Fibroblast of lung (primary cell): ENCODE results near the gene SHISA8.
A peak's percentile ranks its signal among the peaks of the same experiment; 100 is the strongest.

Experiments used
- CTCF ChIP-seq, 2 donors: IDR thresholded peaks in 1 of 2; conservative IDR thresholded peaks in 1 of 2; 1 replicate in 1 of 2; 2 replicates in 1 of 2; pipeline ENCODE4 v1.5.1; 2011 to 2012; ENCODE audit warnings: low read length in 2 of 2, control low read depth in 1 of 2, inconsistent platforms in 1 of 2, low read depth in 1 of 2, mild to moderate bottlenecking in 1 of 2
- EZH2 ChIP-seq: IDR thresholded peaks from 2 replicates; pipeline ENCODE4 v1.5.1; 2012; ENCODE audit warnings: low read length, control low read depth, mild to moderate bottlenecking; ENCODE audit errors: missing control alignments

GRCh38 chr22:41913842-41914534, 886 bp downstream of the SHISA8 start:
- no peak for TF ChIP-seq CTCF (conservative IDR thresholded peaks at IDR 0.05 in 1 of 2, IDR thresholded peaks at IDR 0.05 in 1 of 2; ENCODE audit: low read depth in 1 of 2, low read length in 2 of 2)
- TF ChIP-seq EZH2: peak; percentile 97
